Esophagus muscularis mucosa (tissue), 4 donors: Measurements from ENCODE around the gene TLR10. TPM values are rescaled to one million over a fixed set of nuclear protein-coding genes. Genes with fewer than 3 reads are reported as not detected.

Experiments
- DNase-seq: peaks from one replicate; pipeline ENCODE4 v3.0.0-alpha.2; 2017; ENCODE audit errors: extremely low spot score
- H3K27ac ChIP-seq, 4 donors: fragments of 200-600 bp; sonication (generic); replicated peaks in 1 of 4; 1 replicate in 3 of 4; 2 replicates in 1 of 4; pipeline ENCODE4 v1.5.1; 2016 to 2019; ENCODE audit warnings: mild to moderate bottlenecking in 1 of 4
- H3K27me3 ChIP-seq, 4 donors: fragments of 200-600 bp; sonication (generic); one replicate each; pipeline versions ENCODE4 v1.5.1 to v1.6.0; 2016 to 2019
- H3K36me3 ChIP-seq, 4 donors: fragments of 200-600 bp; sonication (generic); one replicate each; pipeline ENCODE4 v1.5.1; 2016 to 2019
- H3K4me1 ChIP-seq, 4 donors: fragments of 200-600 bp; sonication (generic); one replicate each; pipeline ENCODE4 v1.5.1; 2016 to 2019
- H3K4me3 ChIP-seq, 4 donors: fragments of 200-600 bp; sonication (generic); 1 replicate in 2 of 4; 2 replicates in 2 of 4; pipeline ENCODE4 v1.5.1; 2016 to 2019; ENCODE audit warnings: mild to moderate bottlenecking in 4 of 4, moderate library complexity in 1 of 4
- H3K9me3 ChIP-seq, 4 donors: fragments of 200-600 bp; sonication (generic); 1 replicate in 3 of 4; 2 replicates in 1 of 4; pipeline ENCODE4 v1.5.1; 2016 to 2019
- EP300 ChIP-seq: sonication (generic); formaldehyde crosslinking; IDR thresholded peaks from one replicate; pipeline ENCODE4 v1.6.1; 2017; ENCODE audit warnings: antibody characterized with exemption
- POLR2A ChIP-seq: fragments of 450-650 bp; IDR thresholded peaks from one replicate; pipeline ENCODE4 v1.6.1; 2017; ENCODE audit warnings: antibody characterized with exemption, moderate library complexity, mild to moderate bottlenecking, low read depth
- POLR2AphosphoS5 ChIP-seq, 2 donors: sonication (generic); formaldehyde crosslinking; IDR thresholded peaks; one replicate each; pipeline ENCODE4 v1.6.1; 2017; ENCODE audit warnings: antibody characterized with exemption in 2 of 2
- WGBS: methylation state at CpG from one replicate; pipeline ENCODE4 v1.1.5; 2018; 5-methylcytosine and 5-hydroxymethylcytosine counted together
- intact Hi-C: fragments of 100-400 bp; cut with DNase I; formaldehyde crosslinking; loops from one replicate; pipeline ENCODE4 v1.15.1; 2023
- total RNA-seq, 4 donors: library from RNA; depleted of rRNA; stranded (reverse); fragments of >200 nt; gene quantifications; one replicate each; pipeline versions ENCODE4 v1.1.0 to v1.2.1, GENCODE V29; 2016
- TF ChIP-seq, protein P1 (sequence below), 3 experiments: fragments of 200-600 bp in 2 of 3; fragments of 450-650 bp in 1 of 3; sonication (generic) in 2 of 3; IDR thresholded peaks; one replicate each; pipeline ENCODE4 v1.5.1; 2017 to 2019; ENCODE audit warnings: antibody characterized with exemption in 3 of 3, mild to moderate bottlenecking in 2 of 3, moderate library complexity in 1 of 3

Gene TLR10
- total RNA-seq, 4 donors from 2014 or later: 0.17 TPM; not detected in 3

DNA sequence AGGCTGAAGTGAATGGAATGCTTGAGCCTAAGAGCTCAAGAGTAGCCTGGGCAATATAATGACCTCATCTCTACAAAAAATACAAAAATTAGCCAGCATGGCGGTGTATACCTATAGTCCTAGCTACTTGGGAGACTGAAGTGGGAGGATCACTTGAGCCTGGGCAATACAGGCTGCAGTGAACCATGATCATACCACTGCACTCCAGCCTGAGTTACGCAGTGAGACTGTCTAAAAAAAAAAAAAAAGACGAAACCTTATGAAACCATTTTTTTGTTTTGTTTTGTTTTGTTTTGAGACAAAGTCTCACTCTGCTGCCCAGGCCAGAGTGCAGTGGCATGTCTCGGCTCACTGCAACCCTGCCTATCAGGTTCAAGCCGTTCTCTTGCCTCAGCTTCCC is 36.9 kb downstream of the TLR10 start:
- TF ChIP-seq, protein P1, sequence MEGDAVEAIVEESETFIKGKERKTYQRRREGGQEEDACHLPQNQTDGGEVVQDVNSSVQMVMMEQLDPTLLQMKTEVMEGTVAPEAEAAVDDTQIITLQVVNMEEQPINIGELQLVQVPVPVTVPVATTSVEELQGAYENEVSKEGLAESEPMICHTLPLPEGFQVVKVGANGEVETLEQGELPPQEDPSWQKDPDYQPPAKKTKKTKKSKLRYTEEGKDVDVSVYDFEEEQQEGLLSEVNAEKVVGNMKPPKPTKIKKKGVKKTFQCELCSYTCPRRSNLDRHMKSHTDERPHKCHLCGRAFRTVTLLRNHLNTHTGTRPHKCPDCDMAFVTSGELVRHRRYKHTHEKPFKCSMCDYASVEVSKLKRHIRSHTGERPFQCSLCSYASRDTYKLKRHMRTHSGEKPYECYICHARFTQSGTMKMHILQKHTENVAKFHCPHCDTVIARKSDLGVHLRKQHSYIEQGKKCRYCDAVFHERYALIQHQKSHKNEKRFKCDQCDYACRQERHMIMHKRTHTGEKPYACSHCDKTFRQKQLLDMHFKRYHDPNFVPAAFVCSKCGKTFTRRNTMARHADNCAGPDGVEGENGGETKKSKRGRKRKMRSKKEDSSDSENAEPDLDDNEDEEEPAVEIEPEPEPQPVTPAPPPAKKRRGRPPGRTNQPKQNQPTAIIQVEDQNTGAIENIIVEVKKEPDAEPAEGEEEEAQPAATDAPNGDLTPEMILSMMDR (IDR thresholded peaks at IDR 0.05): no peak
- TF ChIP-seq POLR2A (no peak), POLR2AphosphoS5 (IDR thresholded peaks at IDR 0.05) (no peak), EP300 (no peak)
- Histone ChIP-seq H3K9me3 (no peaks in the 10 kb centered on the region), H3K4me3 (no peak overlapping the region), H3K27me3 (no peaks in the 10 kb centered on the region), H3K4me1 (no peaks in the 10 kb centered on the region), H3K36me3 (no peaks in the 10 kb centered on the region), H3K27ac (no peak overlapping the region)
- no peak for DNase-seq
- intact Hi-C loops: no loop called here
- 98% methylated on average over 5 of the region's 5 CpGs for WGBS

DNA sequence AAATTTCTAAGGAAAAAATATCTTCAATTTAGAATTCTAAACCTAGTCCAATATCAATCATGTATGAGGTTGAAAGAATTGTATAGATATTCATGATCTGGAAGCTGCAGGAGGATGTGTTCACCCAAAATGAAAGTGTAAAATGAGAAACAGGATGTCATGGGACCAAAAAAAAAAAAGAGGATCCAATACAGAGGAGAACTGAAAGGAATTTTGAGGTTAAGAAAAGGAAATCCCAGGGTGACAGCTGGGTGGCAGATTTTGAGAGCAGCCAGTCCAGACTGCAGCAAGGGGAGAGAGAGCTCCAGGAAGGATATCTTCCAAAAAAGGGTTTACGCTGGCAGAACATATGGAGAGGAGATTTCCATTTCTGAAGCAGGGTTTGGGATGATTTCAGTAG is 38.9 kb downstream of the TLR10 start:
- Histone ChIP-seq H3K27ac (no peak overlapping the region), H3K4me3 (no peak overlapping the region), H3K4me1 (no peaks in the 10 kb centered on the region), H3K36me3 (no peaks in the 10 kb centered on the region), H3K9me3 (no peaks in the 10 kb centered on the region), H3K27me3 (no peaks in the 10 kb centered on the region)
- TF ChIP-seq POLR2AphosphoS5 (IDR thresholded peaks at IDR 0.05) (no peak), POLR2A (no peak), EP300 (no peak)
- TF ChIP-seq, protein P1 (IDR thresholded peaks at IDR 0.05): no peak
- WGBS: 68% methylated on average over 1 of the region's 1 CpG
- no peak for DNase-seq
- intact Hi-C loops: no loop called here

DNA sequence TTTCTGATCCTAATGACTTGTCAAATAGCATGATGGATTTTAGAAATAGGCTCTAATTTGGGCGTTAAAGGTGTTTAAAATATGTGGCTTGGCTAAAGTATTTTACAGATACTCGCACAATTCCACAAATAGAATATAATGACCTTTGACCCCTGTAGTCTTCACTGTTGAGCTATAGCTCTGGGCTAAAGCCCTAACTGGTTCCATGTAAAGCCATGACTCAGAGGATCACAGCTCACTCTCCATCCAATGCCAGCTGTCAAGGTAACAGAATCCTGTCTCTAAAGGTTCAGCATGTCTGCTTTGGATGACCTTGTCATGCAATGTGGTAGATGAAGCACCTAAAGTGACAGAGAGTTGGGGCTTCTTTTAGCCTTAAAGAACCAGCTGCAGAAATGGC is 42.5 kb downstream of the TLR10 start:
- WGBS: 97% methylated on average over 2 of the region's 2 CpGs
- TF ChIP-seq, protein P1 (IDR thresholded peaks at IDR 0.05): no peak
- TF ChIP-seq POLR2A (no peak), EP300 (no peak), POLR2AphosphoS5 (IDR thresholded peaks at IDR 0.05) (no peak)
- no peaks in the 10 kb centered on the region for H3K36me3 ChIP-seq
- H3K4me1 ChIP-seq: no peaks in the 10 kb centered on the region
- no peak overlapping the region for H3K27ac ChIP-seq
- no peak for DNase-seq
- no peaks in the 10 kb centered on the region for H3K9me3 ChIP-seq
- H3K27me3 ChIP-seq: no peaks in the 10 kb centered on the region
- H3K4me3 ChIP-seq: no peak overlapping the region
- intact Hi-C loops: no loop called here

DNA sequence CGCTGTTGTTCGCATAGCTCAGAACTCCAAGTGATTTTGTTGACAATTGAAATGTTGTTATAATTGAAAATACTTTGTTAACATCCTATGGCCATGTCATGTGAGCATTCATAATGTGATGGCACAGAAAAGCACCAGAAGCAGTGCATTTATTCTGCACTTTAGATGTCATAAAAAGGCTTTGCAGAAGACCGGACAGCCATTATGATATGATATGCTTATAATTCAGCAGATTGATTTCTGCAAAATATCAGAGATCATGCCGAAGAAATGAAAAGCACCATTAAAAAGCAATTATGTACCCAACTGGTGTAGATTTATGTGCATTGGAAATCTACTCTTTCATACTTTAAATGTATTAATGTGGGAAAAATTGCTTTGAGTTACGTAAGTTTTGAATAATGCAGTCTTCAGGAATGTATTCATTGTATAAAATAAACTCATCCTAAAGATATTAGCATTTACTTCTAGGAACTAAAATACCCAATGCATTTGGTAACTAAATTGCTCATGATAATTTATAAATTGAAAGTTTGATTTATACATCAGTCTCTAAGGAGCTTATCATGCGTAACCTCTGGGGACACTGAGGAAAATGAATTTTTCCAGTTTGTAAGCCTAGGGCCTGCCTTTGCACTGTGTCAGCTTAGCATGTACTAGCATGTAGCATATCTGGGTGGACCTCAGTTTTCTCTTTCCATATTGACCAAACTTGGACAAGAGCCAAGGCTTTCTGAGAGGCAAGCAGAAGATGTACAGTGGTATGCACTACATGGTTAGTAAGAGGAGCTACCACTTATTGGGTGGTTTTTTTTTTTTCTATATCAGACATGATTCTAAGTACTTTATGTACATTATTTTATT is 43.6 kb downstream of the TLR10 start:
- Histone ChIP-seq H3K4me3 (no peak overlapping the region), H3K27me3 (no peaks in the 10 kb centered on the region), H3K27ac (no peak overlapping the region), H3K9me3 (no peaks in the 10 kb centered on the region), H3K36me3 (no peaks in the 10 kb centered on the region), H3K4me1 (no peaks in the 10 kb centered on the region)
- intact Hi-C loops: no loop called here
- no peak for DNase-seq
- TF ChIP-seq, protein P1 (IDR thresholded peaks at IDR 0.05): no peak
- TF ChIP-seq POLR2A (no peak), POLR2AphosphoS5 (IDR thresholded peaks at IDR 0.05) (no peak), EP300 (no peak)
- 75% methylated on average over 6 of the region's 6 CpGs for WGBS

DNA sequence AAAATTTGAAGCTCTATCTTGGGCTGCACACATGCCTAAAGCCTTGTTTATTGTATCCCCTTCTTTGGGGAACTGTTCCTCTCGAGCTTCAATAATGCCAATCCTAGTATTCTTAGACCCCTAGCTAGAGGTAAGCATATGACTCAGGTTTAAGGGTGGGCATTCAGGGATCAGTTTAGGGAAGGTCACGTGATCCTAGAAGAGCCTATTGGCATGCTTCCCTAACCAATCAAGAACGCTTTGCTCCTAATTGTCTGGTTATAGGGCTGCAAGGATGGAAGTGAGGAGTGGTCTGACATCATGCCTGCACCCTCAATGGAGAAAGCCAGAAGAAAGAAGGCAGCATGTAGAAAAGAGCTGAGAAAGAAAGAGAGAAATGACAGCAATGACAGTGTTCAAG is 46.9 kb downstream of the TLR10 start:
- no peak overlapping the region for H3K4me3 ChIP-seq
- TF ChIP-seq POLR2A (no peak), EP300 (no peak), POLR2AphosphoS5 (IDR thresholded peaks at IDR 0.05) (no peak)
- TF ChIP-seq, protein P1 (IDR thresholded peaks at IDR 0.05): no peak

More for the DNA sequence above, 46.9 kb downstream of the TLR10 start:
- intact Hi-C loops: no loop called here
- Histone ChIP-seq H3K27me3 (no peaks in the 10 kb centered on the region), H3K36me3 (no peaks in the 10 kb centered on the region), H3K9me3 (no peaks in the 10 kb centered on the region), H3K4me1 (peaks cover 4 to 6% (median 5%) of the 10 kb centered on the region in 4 donors), H3K27ac (no peak overlapping the region)
- DNase-seq: no peak
- WGBS: 82% methylated on average over 3 of the region's 3 CpGs
